ENCODE measurements around the gene RCSD1.

The RCSD1 gene

DNA sequence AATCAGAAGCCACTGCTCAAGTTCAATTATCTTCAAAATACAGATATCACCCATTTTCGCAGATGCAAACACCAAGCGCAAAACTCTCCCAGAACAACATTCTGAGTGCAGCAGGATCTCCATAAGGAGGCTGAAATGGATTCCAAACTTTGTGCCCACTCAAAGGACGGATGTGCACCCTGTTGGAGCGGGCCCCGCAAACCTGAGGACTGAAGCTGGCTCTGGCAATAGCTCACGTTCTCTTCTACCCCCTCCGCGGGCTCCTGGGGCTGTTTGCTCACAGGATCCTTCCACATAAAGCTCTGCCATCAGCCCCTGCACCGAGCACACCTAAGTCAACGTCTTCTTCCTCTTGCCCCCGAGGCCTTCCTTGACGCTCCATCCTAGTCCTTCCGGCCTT lies 11.7 kb upstream of the RCSD1 start:
- no peak for DNase-seq (ENCODE audit: low read depth)

DNA sequence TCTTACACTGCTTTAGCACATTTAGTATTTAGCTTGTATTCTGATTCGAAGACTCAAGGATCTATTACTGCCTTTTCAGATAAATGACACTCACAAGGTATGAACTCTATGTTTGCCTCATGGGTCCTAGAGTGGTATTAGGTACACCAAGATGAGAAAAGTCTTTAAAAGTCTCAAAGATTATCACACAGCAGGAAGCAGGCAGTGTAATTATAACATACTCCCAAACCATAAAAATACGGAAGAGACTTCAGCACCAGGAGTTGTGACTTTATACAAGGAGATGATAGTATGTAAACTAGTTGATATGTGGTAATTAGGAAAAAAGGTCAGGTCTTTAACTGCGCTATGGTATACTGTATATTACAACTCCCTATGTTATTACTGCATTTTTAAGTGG lies 11.2 kb upstream of the RCSD1 start:
- no peak for DNase-seq (ENCODE audit: low read depth)

DNA sequence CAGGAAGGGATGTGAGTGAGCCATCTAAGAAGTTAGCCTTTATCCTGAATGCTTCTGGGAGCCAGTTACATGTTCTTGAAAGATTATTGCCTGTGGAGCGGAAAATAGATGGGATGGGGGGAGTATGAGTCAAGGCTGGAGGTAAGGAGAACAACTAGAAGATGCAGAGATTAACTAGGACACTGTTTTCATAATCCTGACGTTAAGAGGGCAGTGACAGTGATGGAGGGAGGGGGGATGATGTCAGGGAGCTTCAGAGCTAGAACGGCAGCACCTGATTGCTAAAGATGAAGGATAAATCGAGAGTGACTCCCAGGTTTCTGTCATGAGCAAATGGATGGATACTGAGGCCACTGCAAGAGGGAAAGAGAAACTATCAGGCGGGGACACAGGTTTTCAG lies 10.0 kb upstream of the RCSD1 start:
- no peak for DNase-seq (ENCODE audit: low read depth)

DNA sequence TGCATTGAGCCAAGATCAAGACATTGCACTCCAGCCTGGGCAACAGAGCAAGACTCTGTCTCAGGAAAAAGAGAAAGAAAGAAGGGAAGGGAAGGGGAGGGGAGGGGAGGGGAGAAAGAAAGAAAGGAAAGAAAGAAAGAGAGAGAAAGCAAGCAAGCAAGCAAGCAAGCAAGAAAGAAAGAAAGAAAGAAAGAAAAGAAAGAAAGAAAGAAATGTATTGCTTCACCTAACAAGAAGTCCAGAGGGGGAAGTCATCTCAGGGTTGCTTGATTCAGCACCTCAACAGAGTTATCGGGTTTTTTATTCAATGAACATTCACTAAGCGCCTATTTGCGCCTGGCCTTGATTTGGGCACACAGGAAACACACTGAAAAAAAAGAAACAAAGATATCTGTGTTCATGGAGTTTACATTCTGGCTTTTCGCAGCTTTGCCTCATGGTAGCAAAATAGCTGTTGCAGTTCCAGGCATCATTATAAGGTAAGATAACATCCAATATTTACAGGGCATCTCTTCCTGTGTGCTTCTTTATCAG lies 8.2 kb upstream of the RCSD1 start:
- no peak for DNase-seq (ENCODE audit: low read depth)

- no peak for DNase-seq (ENCODE audit: low read depth)
Observed at GRCh38 chr1:167623951-167624350, 6.1 kb upstream of the RCSD1 start.

DNA sequence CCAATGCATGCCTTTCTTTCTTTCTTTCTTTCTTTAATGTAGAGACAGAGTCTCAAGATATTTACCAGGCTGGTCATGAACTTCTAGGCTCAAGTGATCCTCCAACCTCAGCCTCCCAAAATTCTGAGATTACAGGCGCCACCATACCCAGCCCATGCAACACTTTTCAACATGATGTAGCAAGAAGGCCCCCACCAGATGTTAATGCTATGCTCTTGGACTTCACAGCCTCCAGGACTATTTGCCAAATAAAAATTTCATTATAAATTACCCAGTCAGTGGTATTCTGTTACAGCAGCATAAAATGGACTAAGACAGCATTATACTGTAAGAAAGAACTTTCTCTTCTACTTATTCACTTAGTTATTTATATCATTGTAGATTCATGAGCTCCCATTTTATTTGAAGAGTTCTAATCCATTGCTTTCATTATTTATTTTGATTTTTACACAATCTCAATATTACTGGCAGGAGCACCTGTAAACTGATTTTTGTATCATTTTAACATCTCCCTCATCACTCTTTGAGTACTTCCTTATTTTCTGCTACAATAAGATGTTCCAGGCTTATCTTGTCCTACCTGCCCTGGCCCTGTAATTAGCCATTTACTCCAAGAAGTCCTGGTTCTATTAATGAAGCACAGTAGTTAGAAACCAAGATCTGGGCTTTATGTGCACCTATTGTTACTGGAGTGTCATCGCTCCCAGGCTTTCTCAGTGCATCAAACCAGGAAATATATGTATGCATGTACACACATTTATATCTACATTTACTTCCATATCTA lies 4.8 kb upstream of the RCSD1 start:
- DNase-seq (ENCODE audit: low read depth): no peak

DNA sequence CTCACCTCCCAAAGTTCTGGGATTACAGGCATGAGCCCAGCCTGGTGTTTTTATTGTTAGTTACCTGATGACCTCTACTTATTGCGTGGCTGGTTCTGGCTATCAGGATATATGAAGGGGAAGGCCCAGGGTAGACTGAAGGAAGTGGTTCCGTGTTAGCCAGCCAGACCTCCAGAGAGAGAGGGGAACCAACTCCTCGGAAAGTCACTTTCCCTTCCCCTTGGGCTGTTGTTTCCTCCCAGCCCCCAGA lies 2.5 kb upstream of the RCSD1 start:
- no peak for DNase-seq (ENCODE audit: low read depth)

- no peak for DNase-seq (ENCODE audit: low read depth)
Observed at GRCh38 chr1:167627865-167628641, 2.0 kb upstream of the RCSD1 start.

- no peak for DNase-seq (ENCODE audit: low read depth)
Observed at GRCh38 chr1:167628741-167629515, 1.1 kb upstream of the RCSD1 start.

GRCh38 chr1:167630568-167631385 lies 745 bp downstream of the RCSD1 start:
- DNase-seq (ENCODE audit: low read depth): no peak

- DNase-seq (ENCODE audit: low read depth): no peak
Observed at GRCh38 chr1:167631386-167631935, 1.4 kb downstream of the RCSD1 start.

GRCh38 chr1:167631936-167632614 lies 2.0 kb downstream of the RCSD1 start:
- no peak for DNase-seq (ENCODE audit: low read depth)

DNA sequence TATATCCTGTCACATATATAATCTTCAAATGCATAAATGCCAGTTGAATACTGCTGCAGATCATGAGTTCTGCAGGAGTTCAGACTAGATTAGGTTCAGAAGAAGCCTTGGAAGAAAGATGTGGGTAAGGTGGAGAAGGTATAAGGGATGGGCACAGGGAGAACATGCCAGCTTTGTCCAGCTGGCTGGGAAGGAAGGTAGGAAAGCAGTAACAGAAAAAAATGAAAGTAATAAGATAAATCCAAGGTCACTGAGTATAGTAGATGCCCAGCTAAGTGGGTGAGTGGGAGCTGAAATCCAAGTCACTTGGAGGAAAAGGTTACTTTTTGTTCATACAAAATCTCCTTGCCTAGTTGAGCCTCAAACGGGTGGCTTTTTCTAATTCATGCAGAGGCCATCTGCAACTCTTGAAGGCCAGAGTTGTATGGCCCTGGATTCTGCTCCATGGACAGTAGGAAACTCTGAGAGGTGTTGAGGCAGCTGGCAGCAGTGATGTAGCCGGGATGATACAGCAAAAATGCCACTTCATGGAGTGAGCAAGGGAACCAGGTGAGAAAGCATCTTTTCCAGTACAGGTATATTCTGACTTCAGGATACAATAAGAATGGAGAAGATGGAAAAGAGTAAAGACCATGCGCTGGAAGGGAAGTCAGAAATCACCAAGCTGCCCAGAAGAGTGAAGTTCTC lies 3.4 kb downstream of the RCSD1 start:
- DNase-seq (ENCODE audit: low read depth): no peak

DNA sequence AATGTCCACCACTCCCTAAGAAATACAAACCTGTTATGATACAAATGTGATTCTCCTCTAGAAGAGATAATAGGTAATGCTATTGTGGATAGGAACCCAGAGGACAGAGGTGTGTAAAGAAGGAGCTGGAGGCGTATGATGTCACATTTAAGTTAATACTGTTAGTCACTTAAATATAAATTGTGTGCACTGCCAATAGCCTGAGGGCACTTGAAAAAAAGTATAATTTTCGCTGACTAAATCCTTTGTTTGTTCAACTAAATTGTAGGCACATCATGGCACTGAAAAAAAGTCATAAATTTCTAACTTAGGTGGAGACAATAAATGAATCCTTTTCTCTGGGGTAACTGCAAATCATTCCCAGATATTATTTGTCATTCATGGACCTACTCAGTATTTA lies 4.4 kb downstream of the RCSD1 start:
- no peak for DNase-seq (ENCODE audit: low read depth)

DNA sequence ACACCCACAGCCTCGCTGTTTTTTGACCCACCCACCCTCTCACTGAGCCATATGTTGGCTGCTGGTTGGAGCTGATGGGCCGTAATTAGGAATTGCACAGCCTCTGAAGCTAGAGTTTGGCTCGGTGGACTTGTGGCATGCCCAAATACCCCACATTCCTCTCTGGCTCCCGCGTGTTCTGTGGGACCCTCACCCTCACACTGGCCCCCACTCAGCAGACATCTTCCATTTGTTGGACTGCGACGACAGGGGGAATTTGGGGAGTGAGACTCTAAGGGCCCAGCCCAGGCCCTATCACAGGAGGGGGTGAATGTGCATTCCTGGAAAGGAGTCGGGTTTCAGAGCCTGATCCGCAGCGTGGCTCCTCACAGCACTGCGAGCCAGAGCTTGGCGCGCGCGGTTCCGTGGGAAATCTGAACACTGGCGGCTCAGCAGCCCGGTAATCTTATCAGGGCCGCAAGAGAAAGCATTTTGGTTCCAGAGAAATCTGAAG lies 5.2 kb downstream of the RCSD1 start:
- no peak for DNase-seq (ENCODE audit: low read depth)

GRCh38 chr1:167635941-167636340 lies 5.9 kb downstream of the RCSD1 start:
- no peak for DNase-seq (ENCODE audit: low read depth)

- DNase-seq (ENCODE audit: low read depth): no peak
Observed at GRCh38 chr1:167638064-167638463, 8.0 kb downstream of the RCSD1 start.

GRCh38 chr1:167640051-167640450 lies 10.0 kb downstream of the RCSD1 start:
- no peak for DNase-seq (ENCODE audit: low read depth)

GRCh38 chr1:167641786-167642500 lies 11.9 kb downstream of the RCSD1 start:
- no peak for DNase-seq (ENCODE audit: low read depth)

GRCh38 chr1:167642501-167642826 lies 12.4 kb downstream of the RCSD1 start:
- DNase-seq (ENCODE audit: low read depth): no peak

Measured in GM04503 (cell line).